OCI-LY1 (cell line): ENCODE data around the gene TPM1.

Experiments
- CTCF ChIP-seq: fragments of 200-600 bp; sonication (generic), shearing (Covaris generic); IDR thresholded peaks from 2 replicates; pipeline ENCODE4 v1.5.1; 2017; ENCODE audit warnings: mild to moderate bottlenecking, antibody characterized with exemption, low read length, moderate library complexity, mixed read lengths
- EZH2 ChIP-seq: fragments of 200-600 bp; sonication (generic), shearing (Covaris generic); IDR thresholded peaks from 2 replicates; pipeline ENCODE4 v1.8.0; 2017; ENCODE audit warnings: borderline replicate concordance, mixed run types, mild to moderate bottlenecking, antibody characterized with exemption, low read length, moderate library complexity, mixed read lengths

GRCh38 chr15:63041974-63042876, at the start of gene TPM1:
- TF ChIP-seq CTCF: no peak
- no peak for TF ChIP-seq EZH2
